Measurements from ENCODE around the gene SNX25.
"Not testable (repeated sequence)": the region's sequence is repeated elsewhere in the genome, so short reads cannot be mapped to it uniquely, and the experiment has no call there.

SNX25 gene

DNA sequence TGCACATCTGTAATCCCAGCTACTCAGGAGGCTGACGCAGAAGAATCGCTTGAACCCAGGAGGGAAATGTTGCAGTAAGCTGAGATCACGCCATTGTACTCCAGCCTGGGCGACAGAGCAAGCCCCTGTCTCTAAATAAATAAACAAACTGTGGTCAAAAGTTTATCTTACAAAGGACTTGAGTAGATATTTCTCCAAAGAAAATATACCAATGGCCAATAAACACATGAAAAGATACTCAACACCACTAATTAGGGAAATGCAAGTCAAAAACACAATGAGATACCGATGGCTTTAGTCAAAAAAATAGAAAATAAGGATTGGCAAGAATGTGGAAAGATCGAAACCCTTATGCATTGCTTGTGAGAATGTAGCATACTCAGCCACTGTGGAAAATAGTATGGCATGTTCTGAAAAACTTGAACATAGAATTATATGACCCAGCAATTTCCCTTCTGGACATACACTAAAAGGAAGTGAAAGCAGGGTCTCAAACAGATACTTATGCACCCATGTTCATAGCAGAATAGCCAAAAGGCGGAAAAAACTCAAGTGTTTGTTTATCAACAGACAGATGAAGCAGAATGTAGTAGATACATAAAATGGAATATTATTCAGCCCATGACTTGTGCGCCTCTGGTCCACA, 3.6 kb upstream of the SNX25 start:
- no peak for DNase-seq

GRCh38 chr4:185207466-185207865, 1.9 kb upstream of the SNX25 start:
- DNase-seq: no peak

GRCh38 chr4:185209852-185210101, 379 bp downstream of the SNX25 start:
- DNase-seq: not testable (repeated sequence)

DNA sequence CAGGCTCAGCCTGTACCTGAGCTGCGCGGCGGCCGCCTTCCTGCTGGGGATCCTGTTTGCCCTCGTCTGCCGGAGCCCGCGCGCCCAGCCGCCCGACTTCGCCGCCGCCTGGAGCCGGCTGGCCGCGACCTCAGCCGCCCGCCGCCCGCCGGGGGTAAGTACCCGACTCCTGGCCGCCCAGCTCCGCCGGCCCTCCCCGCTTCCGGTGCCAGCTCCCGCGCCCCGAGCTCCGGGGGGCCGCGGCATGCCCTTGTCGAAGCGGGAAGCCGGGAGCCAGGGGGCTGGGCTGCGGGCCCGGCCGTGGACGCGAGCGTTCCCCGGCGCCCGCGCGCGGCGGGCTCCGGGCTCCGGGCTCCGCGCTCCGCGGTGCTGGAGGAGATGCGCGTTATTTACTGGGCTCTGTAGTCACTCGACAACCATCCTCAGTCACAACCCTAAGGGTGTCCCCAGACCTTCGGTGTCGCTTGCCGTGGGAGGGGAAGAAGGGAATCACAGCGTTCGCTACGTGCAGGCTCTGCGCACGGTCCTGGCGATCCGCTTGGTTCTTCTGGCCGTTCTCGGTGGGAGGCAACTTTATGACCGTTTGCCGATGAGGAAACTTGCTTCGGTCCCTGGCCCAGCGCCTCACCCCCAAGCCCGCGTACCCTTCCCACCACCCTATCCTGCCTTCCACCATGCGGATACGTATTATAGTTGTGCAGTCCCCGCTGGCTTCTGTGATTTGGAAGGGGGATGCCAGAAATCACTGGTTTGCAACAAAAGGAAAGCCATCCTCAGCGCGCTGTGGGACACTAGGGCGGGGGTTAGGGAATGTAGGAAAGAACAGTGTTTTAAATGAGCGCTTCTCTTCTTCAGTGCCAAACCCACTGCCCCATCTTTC, 944 bp downstream of the SNX25 start:
- no peak for DNase-seq

GRCh38 chr4:185211035-185211434, 1.6 kb downstream of the SNX25 start:
- DNase-seq: no peak

GRCh38 chr4:185211641-185212040, 2.2 kb downstream of the SNX25 start:
- no peak for DNase-seq

- DNase-seq: no peak
These were observed 3.2 kb downstream of the SNX25 start for GRCh38 chr4:185212581-185212980.

- DNase-seq: no peak
These were observed 4.5 kb downstream of the SNX25 start for GRCh38 chr4:185213877-185214276.

DNA sequence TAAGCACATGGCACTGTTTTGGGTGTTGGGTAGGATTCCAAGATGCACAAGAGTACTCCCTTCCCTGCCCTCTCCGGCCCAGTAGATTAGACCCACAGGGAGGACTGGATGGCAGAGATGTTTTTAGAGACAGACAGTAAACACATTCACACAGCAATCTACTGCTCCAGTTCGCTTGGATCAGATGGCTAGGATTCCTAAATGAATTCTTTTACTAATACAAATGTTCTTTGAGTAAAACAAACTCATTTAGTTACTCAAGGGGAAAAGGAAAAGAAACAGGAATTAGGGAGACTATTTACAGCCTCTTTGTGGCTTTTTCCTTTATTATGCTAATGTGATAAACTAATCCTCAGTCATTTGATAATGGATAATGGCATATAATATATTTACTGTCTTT, 5.9 kb downstream of the SNX25 start:
- DNase-seq: no peak

DNA sequence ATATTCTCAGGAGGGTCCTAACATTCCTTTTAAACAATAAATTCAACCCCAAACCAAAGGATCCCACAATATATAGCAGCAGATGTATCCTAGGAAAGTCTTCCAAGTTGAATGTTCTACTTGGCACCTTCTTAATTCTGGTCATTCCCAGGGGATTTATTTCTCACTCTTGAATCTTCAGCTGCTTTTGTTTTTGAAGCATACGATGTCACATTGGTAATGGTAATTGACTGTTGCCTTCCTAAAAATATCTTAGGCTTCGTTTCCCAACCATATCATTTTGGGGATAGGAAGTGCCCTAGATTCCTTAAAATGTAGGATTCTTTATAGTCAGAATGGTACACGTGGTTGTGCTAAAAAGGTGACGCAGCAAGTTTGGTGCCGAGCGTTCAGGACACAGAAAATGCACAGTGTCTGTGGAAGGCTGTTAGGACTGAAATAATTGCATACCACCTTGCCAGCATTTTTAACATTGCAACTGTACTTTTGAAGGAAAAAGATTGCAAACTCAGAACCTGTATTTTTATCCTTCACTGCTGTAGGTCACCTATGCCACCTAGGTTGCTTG, 8.1 kb downstream of the SNX25 start:
- DNase-seq: no peak

GRCh38 chr4:185218312-185218711, 8.9 kb downstream of the SNX25 start:
- DNase-seq: no peak

DNA sequence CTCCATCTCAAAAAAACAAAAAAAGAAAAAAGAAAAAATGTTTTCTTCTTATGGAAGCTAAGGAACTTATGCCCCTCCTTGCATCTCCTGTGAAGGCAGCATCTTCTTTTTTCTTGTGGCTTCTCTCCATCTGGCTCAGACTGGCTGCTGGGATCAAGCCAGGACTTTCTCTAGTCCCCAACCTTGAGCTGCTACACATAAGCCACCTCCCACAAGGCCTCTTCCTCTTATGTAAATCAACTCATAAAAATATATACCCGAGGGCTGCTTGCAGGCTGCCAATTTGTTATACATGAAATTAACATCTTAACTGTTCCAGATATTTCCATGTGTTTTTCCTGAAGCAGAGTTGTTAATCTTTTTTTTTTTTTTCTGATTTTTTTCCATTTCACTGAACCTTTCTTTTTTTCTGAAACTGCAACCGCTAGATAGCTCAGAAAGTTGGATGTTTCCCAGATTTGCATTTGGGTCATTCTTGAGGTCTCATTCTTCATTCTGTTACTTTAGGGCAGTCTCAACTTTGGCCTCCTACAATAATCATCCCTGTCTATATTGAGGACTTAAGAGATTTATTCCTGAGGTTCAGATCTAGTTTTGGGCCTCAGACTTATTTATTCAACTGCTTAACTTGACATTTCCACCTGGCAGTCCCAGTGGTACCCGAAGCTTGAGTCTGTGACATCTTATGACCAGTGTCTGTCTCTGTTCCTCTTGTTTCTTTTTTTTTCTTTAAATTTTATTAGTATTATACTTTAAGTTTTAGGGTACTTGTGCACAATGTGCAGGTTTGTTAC, 10.3 kb downstream of the SNX25 start:
- DNase-seq: no peak

DNA sequence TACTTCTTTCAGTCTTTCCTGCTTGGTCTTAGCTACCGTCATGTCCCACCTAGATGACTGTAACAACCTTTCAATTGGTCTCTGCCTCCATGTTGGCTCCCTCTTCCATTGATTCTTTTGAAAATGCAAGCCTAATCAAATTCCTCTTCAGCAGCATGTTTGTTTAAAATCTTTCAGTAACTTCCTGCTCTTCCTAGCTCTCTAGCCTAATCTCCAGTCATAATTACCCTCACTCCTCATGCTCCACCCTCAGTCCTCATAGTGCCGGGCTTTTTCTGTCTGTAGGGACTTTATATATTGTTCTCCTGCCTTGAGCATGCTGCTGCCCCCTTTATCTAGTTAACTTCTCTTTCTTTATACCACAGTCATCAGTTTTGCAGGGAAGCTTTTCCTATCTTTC, 12.1 kb downstream of the SNX25 start:
- no peak for DNase-seq

DNA sequence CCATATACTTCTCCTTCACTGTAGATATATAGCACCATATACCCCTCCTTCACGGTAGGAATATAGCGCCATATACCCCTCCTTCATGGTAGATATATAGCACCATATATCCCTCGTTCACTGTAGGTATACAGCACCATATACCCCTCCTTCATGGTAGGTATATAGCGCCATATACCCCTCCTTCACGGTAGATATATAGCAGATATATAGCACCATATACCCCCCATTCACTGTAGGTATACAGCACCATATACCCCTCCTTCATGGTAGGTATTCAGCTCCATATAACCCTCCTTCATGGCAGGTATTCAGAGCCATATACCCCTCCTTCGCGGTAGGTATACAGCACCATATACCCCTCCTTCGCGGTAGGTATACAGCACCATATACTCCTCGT, 12.5 kb downstream of the SNX25 start:
- DNase-seq: no peak

- DNase-seq: no peak
These were observed 13.2 kb downstream of the SNX25 start for GRCh38 chr4:185222598-185222997.

GRCh38 chr4:185224597-185224996, 15.2 kb downstream of the SNX25 start:
- no peak for DNase-seq

GRCh38 chr4:185225940-185226339, 16.5 kb downstream of the SNX25 start:
- no peak for DNase-seq

- no peak for DNase-seq
These were observed 17.7 kb downstream of the SNX25 start for GRCh38 chr4:185227131-185227551.

GRCh38 chr4:185227713-185228278, 18.4 kb downstream of the SNX25 start:
- no peak for DNase-seq

GRCh38 chr4:185229021-185229818, 19.8 kb downstream of the SNX25 start:
- no peak for DNase-seq

GRCh38 chr4:185232370-185232769, 23.0 kb downstream of the SNX25 start:
- DNase-seq: no peak

DNA sequence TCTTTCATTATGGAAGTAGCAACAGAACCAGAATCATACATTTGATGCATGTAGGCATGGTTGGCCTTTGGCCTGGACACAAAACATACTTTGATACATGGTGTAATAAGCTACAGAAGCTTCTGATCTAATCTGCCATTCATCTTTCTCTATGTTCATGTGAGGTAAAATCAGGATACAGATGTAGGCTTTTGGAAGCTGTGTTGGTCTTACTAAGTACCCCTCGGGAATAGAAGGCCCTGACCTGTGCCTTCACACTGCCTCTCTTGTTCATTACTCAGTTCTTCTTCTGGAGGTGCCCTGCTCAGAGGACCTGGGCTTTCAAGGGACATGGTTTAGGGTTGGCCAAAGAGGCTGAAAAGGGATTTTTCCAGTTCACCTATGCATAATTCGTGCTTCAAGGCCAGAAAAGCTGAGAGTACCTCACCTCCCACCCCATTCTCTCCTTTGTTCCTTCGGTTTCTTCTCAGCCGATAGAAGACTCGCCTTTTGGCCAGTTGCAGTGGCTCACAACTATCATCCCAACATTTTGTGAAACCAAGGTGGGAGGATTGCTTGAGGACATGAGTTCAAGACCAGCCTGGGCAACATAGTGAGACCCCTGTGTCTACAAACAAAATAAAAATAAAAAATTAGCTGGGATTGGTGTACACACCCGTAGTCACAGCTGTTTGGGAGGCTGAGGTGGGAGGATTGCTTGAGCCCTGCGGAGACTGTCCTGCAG, 25.9 kb downstream of the SNX25 start:
- no peak for DNase-seq

Measured in GOT3 (cell line).